ENCODE results near the gene MAST2.
"Not testable (repeated sequence)": the region's sequence is repeated elsewhere in the genome, so short reads cannot be mapped to it uniquely, and the experiment has no call there.

MAST2 gene

DNA sequence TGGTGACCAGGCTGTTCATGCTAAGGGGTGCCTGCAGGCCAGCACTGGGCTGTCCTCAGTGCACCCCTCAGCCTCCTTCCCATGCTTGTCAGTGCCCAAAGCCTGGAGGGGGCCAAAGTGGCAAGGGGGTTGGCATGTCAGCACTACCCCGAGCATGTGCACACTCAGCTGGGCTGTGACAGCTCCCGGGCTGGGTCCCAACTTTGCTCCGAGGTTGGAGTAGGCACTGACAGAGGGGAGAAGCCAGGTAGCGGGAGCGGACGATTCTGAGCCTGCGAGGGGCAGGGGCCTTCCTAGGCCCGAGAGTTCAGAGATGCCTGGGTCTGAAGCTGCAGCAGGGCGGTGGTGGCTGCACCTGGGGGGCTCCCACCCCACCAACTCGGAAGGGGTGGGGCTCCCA is 119.0 kb downstream of the MAST2 start:
- Histone ChIP-seq H3K4me3 (no peak overlapping the region), H3K4me1 (no peaks in the 10 kb centered on the region), H3K27ac (no peak overlapping the region), H3K36me3 (no peaks in the 10 kb centered on the region), H3K27me3 (no peaks in the 10 kb centered on the region), H3K9me3 (no peaks in the 10 kb centered on the region)
- TF ChIP-seq, protein P1, sequence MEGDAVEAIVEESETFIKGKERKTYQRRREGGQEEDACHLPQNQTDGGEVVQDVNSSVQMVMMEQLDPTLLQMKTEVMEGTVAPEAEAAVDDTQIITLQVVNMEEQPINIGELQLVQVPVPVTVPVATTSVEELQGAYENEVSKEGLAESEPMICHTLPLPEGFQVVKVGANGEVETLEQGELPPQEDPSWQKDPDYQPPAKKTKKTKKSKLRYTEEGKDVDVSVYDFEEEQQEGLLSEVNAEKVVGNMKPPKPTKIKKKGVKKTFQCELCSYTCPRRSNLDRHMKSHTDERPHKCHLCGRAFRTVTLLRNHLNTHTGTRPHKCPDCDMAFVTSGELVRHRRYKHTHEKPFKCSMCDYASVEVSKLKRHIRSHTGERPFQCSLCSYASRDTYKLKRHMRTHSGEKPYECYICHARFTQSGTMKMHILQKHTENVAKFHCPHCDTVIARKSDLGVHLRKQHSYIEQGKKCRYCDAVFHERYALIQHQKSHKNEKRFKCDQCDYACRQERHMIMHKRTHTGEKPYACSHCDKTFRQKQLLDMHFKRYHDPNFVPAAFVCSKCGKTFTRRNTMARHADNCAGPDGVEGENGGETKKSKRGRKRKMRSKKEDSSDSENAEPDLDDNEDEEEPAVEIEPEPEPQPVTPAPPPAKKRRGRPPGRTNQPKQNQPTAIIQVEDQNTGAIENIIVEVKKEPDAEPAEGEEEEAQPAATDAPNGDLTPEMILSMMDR (IDR thresholded peaks at IDR 0.05): no peak
- DNase-seq: no peak
- intact Hi-C loops (cut with DNase I; ENCODE audit: low total_unique reads): no loop called here

DNA sequence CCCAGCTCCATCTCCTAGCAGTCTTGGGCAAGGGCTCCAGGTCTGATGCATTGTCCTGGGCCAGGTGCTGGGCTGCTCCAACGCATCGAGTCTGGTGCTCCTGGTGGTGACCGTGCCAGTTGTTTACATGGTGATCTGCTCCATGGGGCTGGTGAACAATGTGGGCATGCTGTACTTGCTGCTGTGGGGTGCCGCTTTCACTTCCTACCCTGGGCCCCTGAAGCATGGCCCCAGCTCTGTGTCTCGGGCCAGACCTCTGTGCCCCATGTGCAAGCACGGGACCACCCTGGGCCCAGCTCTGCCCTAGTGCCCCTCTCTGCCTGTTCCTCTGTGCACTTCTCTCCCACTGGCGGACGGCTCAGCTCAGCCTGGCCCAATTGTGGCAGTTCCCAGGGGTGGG is 119.4 kb downstream of the MAST2 start:
- H3K4me1 ChIP-seq: no peaks in the 10 kb centered on the region
- DNase-seq: no peak
- intact Hi-C loops (cut with DNase I; ENCODE audit: low total_unique reads): no loop called here
- TF ChIP-seq, protein P1 (IDR thresholded peaks at IDR 0.05): no peak
- no peak overlapping the region for H3K27ac ChIP-seq
- H3K9me3 ChIP-seq: no peaks in the 10 kb centered on the region
- H3K36me3 ChIP-seq: no peaks in the 10 kb centered on the region
- no peaks in the 10 kb centered on the region for H3K27me3 ChIP-seq
- H3K4me3 ChIP-seq: no peak overlapping the region

DNA sequence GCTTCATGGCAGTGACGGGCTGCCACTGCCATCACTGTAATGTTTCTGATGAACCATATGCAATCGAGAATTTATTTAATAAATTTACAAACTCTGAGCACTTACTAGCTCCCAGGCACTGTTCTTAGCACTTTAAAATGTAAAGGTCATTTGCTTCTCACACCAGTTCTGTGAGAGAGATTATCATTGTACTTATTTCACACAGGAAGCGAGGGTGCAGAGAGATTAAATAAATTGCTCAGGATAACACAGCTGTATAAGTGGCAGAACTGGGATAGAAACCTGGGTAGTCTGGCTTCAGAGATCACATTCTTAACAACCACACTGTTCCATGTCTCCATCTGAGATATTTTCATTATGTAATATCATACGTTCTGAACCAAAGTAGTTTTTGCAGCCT is 119.9 kb downstream of the MAST2 start:
- intact Hi-C loops (cut with DNase I; ENCODE audit: low total_unique reads): no loop called here

DNA sequence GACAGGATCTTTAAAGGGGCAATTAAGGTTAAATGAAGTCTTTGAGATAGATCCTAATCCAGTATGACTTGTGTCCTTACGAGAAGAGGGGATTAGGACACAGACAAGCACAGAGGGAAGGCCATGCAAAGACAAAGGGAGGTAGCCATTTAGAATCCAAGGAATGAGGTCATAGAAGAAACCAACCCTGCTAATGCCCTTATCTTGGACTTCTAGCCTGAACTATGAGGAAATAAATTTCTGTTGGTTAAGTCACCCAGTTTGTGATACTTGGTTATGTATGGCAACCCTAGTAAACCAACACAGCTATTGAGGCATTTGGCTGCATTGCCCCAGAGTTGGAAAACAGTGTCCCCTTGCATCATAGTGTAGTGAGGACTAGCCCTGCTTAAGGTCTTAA is 121.3 kb downstream of the MAST2 start:
- TF ChIP-seq, protein P1 (IDR thresholded peaks at IDR 0.05): no peak
- no peak for DNase-seq
- Histone ChIP-seq H3K27me3 (no peaks in the 10 kb centered on the region), H3K4me3 (no peak overlapping the region), H3K4me1 (no peaks in the 10 kb centered on the region), H3K9me3 (no peaks in the 10 kb centered on the region), H3K27ac (no peak overlapping the region), H3K36me3 (no peaks in the 10 kb centered on the region)
- intact Hi-C loops (cut with DNase I; ENCODE audit: low total_unique reads): no loop called here

More for the DNA sequence above, 119.9 kb downstream of the MAST2 start:
- no peaks in the 10 kb centered on the region for H3K27me3 ChIP-seq
- TF ChIP-seq, protein P1 (IDR thresholded peaks at IDR 0.05): no peak
- H3K4me3 ChIP-seq: no peak overlapping the region
- no peak overlapping the region for H3K27ac ChIP-seq
- no peak for DNase-seq
- H3K9me3 ChIP-seq: no peaks in the 10 kb centered on the region
- H3K36me3 ChIP-seq: no peaks in the 10 kb centered on the region
- H3K4me1 ChIP-seq: no peaks in the 10 kb centered on the region

DNA sequence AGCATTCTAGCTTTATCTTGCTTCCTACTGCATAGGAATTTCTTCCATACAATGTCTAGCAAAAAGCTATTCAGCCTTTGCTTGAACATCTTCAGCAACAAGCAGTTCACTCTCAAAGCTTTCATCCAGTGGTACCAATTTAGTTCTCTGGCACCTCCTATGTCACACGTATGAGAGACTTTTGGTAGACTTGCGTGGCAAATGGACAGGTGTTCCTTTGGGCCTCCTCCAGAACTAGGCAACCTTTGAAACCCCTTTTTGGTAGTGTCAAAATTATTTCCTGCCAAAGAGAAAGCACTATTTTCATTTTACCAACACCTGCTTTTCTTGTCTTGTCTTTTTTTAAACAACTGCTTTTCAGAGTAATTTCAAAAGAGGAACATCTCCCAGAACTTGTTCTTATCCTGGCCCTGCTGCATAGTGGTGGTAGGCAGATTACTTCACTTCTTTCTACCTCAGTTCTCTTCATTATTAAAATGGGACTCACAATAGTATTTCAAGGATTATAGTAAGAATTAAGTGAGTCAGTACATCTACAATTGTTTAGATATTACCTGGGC is 122.4 kb downstream of the MAST2 start:
- TF ChIP-seq, protein P1 (IDR thresholded peaks at IDR 0.05): no peak
- DNase-seq: no peak
- Histone ChIP-seq H3K27ac (no peak overlapping the region), H3K36me3 (no peaks in the 10 kb centered on the region), H3K4me3 (no peak overlapping the region), H3K27me3 (no peaks in the 10 kb centered on the region), H3K9me3 (no peaks in the 10 kb centered on the region), H3K4me1 (no peaks in the 10 kb centered on the region)
- intact Hi-C loops (cut with DNase I; ENCODE audit: low total_unique reads): no loop called here

DNA sequence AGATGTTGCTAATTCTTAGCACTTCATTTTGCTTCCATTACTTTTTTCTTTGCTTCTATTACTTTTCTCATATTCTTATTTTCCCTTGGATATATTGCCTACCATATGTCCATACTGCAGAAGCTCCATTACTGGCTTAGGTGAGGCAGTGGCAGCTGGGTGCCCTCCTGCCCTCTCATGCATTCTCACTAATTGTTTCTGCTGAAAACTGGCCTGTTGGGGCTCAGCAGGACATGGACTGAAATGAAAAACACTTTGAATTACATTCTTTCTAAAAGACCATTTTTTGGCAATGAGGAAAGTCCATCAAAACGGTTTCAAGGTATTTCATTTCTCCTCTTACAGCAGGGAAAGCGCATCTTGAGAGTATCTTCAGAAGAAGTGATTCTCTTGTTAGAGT is 122.9 kb downstream of the MAST2 start:
- H3K4me3 ChIP-seq: no peak overlapping the region
- H3K36me3 ChIP-seq: no peaks in the 10 kb centered on the region
- no peaks in the 10 kb centered on the region for H3K4me1 ChIP-seq
- no peaks in the 10 kb centered on the region for H3K27me3 ChIP-seq
- TF ChIP-seq, protein P1 (IDR thresholded peaks at IDR 0.05): no peak
- no peak for DNase-seq
- H3K9me3 ChIP-seq: no peaks in the 10 kb centered on the region
- intact Hi-C loops (cut with DNase I; ENCODE audit: low total_unique reads): no loop called here
- no peak overlapping the region for H3K27ac ChIP-seq

DNA sequence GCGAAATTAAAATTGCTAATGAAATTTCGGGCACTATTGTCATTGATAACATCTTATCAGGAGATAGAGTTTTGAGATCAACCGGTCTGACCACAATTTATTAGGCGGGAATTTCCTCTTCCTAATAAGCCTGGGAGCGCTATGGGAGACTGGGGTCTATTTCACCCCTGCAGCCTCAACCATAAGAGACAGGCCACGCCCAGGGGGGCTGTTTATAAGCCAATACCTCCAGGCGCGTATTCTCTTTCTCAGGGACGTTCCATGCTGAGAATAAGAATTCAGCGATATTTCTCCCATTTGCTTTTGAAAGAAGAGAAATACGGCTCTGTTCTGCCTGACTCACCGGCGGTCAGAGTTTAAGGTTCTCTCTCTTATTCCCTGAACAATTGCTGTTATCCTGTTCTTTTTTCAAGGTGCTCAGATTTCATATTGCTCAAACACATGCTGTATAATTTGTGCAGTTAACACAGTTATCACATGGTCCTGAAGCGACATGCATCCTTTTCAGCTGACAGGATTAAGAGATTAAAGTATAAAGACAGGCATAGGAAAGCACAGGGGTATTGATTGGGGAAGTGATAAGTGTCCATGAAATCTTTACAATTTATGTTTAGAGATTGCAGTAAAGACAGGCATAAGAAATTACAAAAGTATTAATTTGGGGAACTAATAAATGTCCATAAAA is 124.0 kb downstream of the MAST2 start:
- H3K9me3 ChIP-seq; H3K4me1 ChIP-seq; H3K27me3 ChIP-seq; H3K4me3 ChIP-seq; DNase-seq; H3K27ac ChIP-seq; H3K36me3 ChIP-seq; intact Hi-C loops (cut with DNase I; ENCODE audit: low total_unique reads): not testable (repeated sequence)

Measured in tibial artery (tissue), 4 donors.